OCI-LY3 (cell line): ENCODE results near the gene ARHGAP10.

Source experiments
- EZH2phosphoT487 ChIP-seq: fragments of 200-600 bp; shearing (Covaris generic); IDR thresholded peaks from 2 replicates; pipeline ENCODE4 v1.6.1; 2018; ENCODE audit warnings: antibody characterized with exemption, mixed run types, low read depth
- TF ChIP-seq, protein P1 (sequence below): fragments of 200-600, 300-600 bp; sonication (generic); IDR thresholded peaks from 2 replicates; pipeline ENCODE4 v1.5.1; 2014; ENCODE audit warnings: antibody characterized with exemption, low read length, low read depth

DNA sequence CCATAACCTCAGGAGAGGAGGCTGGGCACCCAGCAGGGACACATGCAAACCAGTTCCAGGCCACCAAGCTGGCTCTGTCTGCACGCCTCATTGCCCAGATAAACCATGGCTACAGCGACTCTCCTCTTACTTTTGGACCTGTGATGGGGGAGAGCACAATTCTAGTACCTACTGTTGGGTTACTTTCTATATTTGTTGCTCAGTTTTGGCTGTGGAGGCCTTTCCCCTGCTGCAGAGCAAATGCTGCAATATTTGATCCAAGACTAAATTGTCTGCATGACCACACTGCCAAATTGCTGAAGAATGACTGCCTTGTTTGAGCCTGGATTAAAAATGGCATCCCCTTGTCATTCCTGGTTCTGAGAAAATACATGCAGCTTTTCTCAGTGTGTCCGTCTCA lies 253.5 kb downstream of the ARHGAP10 start:
- TF ChIP-seq, protein P1, sequence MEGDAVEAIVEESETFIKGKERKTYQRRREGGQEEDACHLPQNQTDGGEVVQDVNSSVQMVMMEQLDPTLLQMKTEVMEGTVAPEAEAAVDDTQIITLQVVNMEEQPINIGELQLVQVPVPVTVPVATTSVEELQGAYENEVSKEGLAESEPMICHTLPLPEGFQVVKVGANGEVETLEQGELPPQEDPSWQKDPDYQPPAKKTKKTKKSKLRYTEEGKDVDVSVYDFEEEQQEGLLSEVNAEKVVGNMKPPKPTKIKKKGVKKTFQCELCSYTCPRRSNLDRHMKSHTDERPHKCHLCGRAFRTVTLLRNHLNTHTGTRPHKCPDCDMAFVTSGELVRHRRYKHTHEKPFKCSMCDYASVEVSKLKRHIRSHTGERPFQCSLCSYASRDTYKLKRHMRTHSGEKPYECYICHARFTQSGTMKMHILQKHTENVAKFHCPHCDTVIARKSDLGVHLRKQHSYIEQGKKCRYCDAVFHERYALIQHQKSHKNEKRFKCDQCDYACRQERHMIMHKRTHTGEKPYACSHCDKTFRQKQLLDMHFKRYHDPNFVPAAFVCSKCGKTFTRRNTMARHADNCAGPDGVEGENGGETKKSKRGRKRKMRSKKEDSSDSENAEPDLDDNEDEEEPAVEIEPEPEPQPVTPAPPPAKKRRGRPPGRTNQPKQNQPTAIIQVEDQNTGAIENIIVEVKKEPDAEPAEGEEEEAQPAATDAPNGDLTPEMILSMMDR: no peak
- TF ChIP-seq EZH2phosphoT487: no peak
